Ishikawa (cell line): ENCODE results near the gene CCK.

Source experiments
- CEBPB ChIP-seq: IDR thresholded peaks from 2 replicates; pipeline ENCODE4 v1.6.1; 2012
- CREB1 ChIP-seq: IDR thresholded peaks from 2 replicates; pipeline ENCODE4 v1.6.1; 2012; ENCODE audit warnings: low read depth
- EGR1 ChIP-seq: IDR thresholded peaks from 2 replicates; pipeline ENCODE4 v1.6.1; 2012
- EP300 ChIP-seq: IDR thresholded peaks from 2 replicates; pipeline ENCODE4 v1.6.1; 2012; ENCODE audit warnings: borderline replicate concordance
- FOXM1 ChIP-seq: IDR thresholded peaks from 2 replicates; pipeline ENCODE4 v1.6.1; 2012; ENCODE audit warnings: low read depth, borderline replicate concordance
- NFIC ChIP-seq: IDR thresholded peaks from 2 replicates; pipeline ENCODE4 v1.6.1; 2012
- RAD21 ChIP-seq: IDR thresholded peaks from 2 replicates; pipeline ENCODE4 v1.6.1; 2012; ENCODE audit warnings: low read depth
- TAF1 ChIP-seq: IDR thresholded peaks from 2 replicates; pipeline ENCODE4 v1.6.1; 2012; ENCODE audit warnings: low read depth, mild to moderate bottlenecking
- TEAD4 ChIP-seq: IDR thresholded peaks from 2 replicates; pipeline ENCODE4 v1.6.1; 2012
- YY1 ChIP-seq: IDR thresholded peaks from 2 replicates; pipeline ENCODE4 v1.6.1; 2012; ENCODE audit warnings: low read depth
- ZBTB7A ChIP-seq: IDR thresholded peaks from 2 replicates; pipeline ENCODE4 v1.6.1; 2012; ENCODE audit warnings: low read depth
- TF ChIP-seq, protein P1 (sequence below): IDR thresholded peaks from 2 replicates; pipeline ENCODE4 v1.6.1; 2012; ENCODE audit warnings: low read depth, mild to moderate bottlenecking
- TF ChIP-seq, protein P2 (sequence below): IDR thresholded peaks from 2 replicates; pipeline ENCODE4 v1.6.1; 2012
- TF ChIP-seq, protein P3 (sequence below): IDR thresholded peaks from 2 replicates; pipeline ENCODE4 v1.6.1; 2012

DNA sequence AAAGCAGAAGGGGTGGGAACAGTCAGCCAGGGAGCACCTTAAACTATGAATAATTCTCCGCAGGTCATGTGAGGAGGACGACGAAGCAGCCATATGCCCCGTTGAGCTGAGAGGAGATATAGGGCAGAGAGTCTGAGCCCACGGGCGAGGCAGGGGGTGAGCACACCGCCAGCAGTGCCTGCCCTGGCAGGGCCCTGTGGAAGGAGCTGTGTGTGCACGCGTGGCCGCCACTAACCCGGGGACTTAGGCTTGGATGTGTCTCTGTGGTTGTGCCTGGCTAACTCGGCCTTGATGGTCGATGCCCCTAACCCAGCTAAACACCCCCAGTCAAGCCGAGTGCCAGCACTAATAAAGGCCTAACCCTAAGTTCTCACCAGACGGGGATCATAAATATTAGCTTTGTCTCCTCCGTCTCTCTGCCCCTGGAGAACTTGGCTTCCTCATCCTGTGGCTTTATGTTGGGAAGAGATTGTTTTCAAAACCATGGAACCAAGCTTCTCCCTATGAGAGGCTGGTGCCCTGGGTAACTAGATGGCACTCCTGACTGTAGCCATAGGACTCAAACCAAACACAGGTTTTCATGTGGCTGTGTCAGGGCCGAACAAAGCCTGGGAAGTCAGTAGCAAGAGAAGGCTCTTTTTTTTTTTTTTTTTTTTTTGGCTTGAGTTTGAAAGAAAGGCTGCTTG, 45.4 kb downstream of the CCK start:
- TF ChIP-seq, protein P1, sequence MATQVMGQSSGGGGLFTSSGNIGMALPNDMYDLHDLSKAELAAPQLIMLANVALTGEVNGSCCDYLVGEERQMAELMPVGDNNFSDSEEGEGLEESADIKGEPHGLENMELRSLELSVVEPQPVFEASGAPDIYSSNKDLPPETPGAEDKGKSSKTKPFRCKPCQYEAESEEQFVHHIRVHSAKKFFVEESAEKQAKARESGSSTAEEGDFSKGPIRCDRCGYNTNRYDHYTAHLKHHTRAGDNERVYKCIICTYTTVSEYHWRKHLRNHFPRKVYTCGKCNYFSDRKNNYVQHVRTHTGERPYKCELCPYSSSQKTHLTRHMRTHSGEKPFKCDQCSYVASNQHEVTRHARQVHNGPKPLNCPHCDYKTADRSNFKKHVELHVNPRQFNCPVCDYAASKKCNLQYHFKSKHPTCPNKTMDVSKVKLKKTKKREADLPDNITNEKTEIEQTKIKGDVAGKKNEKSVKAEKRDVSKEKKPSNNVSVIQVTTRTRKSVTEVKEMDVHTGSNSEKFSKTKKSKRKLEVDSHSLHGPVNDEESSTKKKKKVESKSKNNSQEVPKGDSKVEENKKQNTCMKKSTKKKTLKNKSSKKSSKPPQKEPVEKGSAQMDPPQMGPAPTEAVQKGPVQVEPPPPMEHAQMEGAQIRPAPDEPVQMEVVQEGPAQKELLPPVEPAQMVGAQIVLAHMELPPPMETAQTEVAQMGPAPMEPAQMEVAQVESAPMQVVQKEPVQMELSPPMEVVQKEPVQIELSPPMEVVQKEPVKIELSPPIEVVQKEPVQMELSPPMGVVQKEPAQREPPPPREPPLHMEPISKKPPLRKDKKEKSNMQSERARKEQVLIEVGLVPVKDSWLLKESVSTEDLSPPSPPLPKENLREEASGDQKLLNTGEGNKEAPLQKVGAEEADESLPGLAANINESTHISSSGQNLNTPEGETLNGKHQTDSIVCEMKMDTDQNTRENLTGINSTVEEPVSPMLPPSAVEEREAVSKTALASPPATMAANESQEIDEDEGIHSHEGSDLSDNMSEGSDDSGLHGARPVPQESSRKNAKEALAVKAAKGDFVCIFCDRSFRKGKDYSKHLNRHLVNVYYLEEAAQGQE = no peak
- TF ChIP-seq TAF1 = no peak
- TF ChIP-seq EP300 = no peak
- TF ChIP-seq FOXM1 = no peak
- TF ChIP-seq YY1 = no peak
- no peak for TF ChIP-seq CEBPB
- no peak for TF ChIP-seq TEAD4
- no peak for TF ChIP-seq EGR1
- no peak for TF ChIP-seq NFIC
- TF ChIP-seq RAD21 = no peak
- TF ChIP-seq ZBTB7A = no peak
- TF ChIP-seq CREB1 = no peak
- TF ChIP-seq, protein P2, sequence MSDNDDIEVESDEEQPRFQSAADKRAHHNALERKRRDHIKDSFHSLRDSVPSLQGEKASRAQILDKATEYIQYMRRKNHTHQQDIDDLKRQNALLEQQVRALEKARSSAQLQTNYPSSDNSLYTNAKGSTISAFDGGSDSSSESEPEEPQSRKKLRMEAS = no peak
- TF ChIP-seq, protein P3, sequence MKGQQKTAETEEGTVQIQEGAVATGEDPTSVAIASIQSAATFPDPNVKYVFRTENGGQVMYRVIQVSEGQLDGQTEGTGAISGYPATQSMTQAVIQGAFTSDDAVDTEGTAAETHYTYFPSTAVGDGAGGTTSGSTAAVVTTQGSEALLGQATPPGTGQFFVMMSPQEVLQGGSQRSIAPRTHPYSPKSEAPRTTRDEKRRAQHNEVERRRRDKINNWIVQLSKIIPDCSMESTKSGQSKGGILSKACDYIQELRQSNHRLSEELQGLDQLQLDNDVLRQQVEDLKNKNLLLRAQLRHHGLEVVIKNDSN = no peak
